Esophagus muscularis mucosa (tissue), 4 donors: Measurements from ENCODE around the gene ANKIB1. TPM values are rescaled to one million over a fixed set of nuclear protein-coding genes. Genes with fewer than 3 reads are reported as not detected.
"Not testable (repeated sequence)": the region's sequence is repeated elsewhere in the genome, so short reads cannot be mapped to it uniquely, and the experiment has no call there.

ENCODE experiments used
- DNase-seq: peaks from one replicate; pipeline ENCODE4 v3.0.0-alpha.2; 2017; ENCODE audit errors: extremely low spot score
- H3K27ac ChIP-seq, 4 donors: fragments of 200-600 bp; sonication (generic); replicated peaks in 1 of 4; 1 replicate in 3 of 4; 2 replicates in 1 of 4; pipeline ENCODE4 v1.5.1; 2016 to 2019; ENCODE audit warnings: mild to moderate bottlenecking in 1 of 4
- H3K27me3 ChIP-seq, 4 donors: fragments of 200-600 bp; sonication (generic); one replicate each; pipeline versions ENCODE4 v1.5.1 to v1.6.0; 2016 to 2019
- H3K36me3 ChIP-seq, 4 donors: fragments of 200-600 bp; sonication (generic); one replicate each; pipeline ENCODE4 v1.5.1; 2016 to 2019
- H3K4me1 ChIP-seq, 4 donors: fragments of 200-600 bp; sonication (generic); one replicate each; pipeline ENCODE4 v1.5.1; 2016 to 2019
- H3K4me3 ChIP-seq, 4 donors: fragments of 200-600 bp; sonication (generic); 1 replicate in 2 of 4; 2 replicates in 2 of 4; pipeline ENCODE4 v1.5.1; 2016 to 2019; ENCODE audit warnings: mild to moderate bottlenecking in 4 of 4, moderate library complexity in 1 of 4
- H3K9me3 ChIP-seq, 4 donors: fragments of 200-600 bp; sonication (generic); 1 replicate in 3 of 4; 2 replicates in 1 of 4; pipeline ENCODE4 v1.5.1; 2016 to 2019
- EP300 ChIP-seq: sonication (generic); formaldehyde crosslinking; IDR thresholded peaks from one replicate; pipeline ENCODE4 v1.6.1; 2017; ENCODE audit warnings: antibody characterized with exemption
- POLR2A ChIP-seq: fragments of 450-650 bp; IDR thresholded peaks from one replicate; pipeline ENCODE4 v1.6.1; 2017; ENCODE audit warnings: antibody characterized with exemption, moderate library complexity, mild to moderate bottlenecking, low read depth
- POLR2AphosphoS5 ChIP-seq, 2 donors: sonication (generic); formaldehyde crosslinking; IDR thresholded peaks; one replicate each; pipeline ENCODE4 v1.6.1; 2017; ENCODE audit warnings: antibody characterized with exemption in 2 of 2
- WGBS: methylation state at CpG from one replicate; pipeline ENCODE4 v1.1.5; 2018; 5-methylcytosine and 5-hydroxymethylcytosine counted together
- intact Hi-C: fragments of 100-400 bp; cut with DNase I; formaldehyde crosslinking; loops from one replicate; pipeline ENCODE4 v1.15.1; 2023
- total RNA-seq, 4 donors: library from RNA; depleted of rRNA; stranded (reverse); fragments of >200 nt; gene quantifications; one replicate each; pipeline versions ENCODE4 v1.1.0 to v1.2.1, GENCODE V29; 2016
- TF ChIP-seq, protein P1 (sequence below), 3 experiments: fragments of 200-600 bp in 2 of 3; fragments of 450-650 bp in 1 of 3; sonication (generic) in 2 of 3; IDR thresholded peaks; one replicate each; pipeline ENCODE4 v1.5.1; 2017 to 2019; ENCODE audit warnings: antibody characterized with exemption in 3 of 3, mild to moderate bottlenecking in 2 of 3, moderate library complexity in 1 of 3

The ANKIB1 gene
- total RNA-seq, 4 donors from 2014 or later: 25.8 to 37.8 (median 28.6) TPM

- no peak overlapping the region for H3K27ac ChIP-seq
- no peaks in the 10 kb centered on the region for H3K4me1 ChIP-seq
- TF ChIP-seq, protein P1, sequence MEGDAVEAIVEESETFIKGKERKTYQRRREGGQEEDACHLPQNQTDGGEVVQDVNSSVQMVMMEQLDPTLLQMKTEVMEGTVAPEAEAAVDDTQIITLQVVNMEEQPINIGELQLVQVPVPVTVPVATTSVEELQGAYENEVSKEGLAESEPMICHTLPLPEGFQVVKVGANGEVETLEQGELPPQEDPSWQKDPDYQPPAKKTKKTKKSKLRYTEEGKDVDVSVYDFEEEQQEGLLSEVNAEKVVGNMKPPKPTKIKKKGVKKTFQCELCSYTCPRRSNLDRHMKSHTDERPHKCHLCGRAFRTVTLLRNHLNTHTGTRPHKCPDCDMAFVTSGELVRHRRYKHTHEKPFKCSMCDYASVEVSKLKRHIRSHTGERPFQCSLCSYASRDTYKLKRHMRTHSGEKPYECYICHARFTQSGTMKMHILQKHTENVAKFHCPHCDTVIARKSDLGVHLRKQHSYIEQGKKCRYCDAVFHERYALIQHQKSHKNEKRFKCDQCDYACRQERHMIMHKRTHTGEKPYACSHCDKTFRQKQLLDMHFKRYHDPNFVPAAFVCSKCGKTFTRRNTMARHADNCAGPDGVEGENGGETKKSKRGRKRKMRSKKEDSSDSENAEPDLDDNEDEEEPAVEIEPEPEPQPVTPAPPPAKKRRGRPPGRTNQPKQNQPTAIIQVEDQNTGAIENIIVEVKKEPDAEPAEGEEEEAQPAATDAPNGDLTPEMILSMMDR (IDR thresholded peaks at IDR 0.05): no peak
- TF ChIP-seq POLR2A: no peak
- TF ChIP-seq POLR2AphosphoS5 (IDR thresholded peaks at IDR 0.05): no peak
- no peak for TF ChIP-seq EP300
- H3K27me3 ChIP-seq: peaks cover 0 to 18% (median 0%) of the 10 kb centered on the region in 4 donors
- no peaks in the 10 kb centered on the region for H3K9me3 ChIP-seq
- H3K36me3 ChIP-seq: no peaks in the 10 kb centered on the region
- H3K4me3 ChIP-seq: no peak overlapping the region
- intact Hi-C loops: no loop called here
- WGBS: 71% methylated on average over 6 of the region's 6 CpGs
- no peak for DNase-seq
Observed at GRCh38 chr7:92437956-92438491, 192.2 kb downstream of the ANKIB1 start.

GRCh38 chr7:92442720-92443119, 196.9 kb downstream of the ANKIB1 start:
- H3K9me3 ChIP-seq, H3K4me3 ChIP-seq, H3K27me3 ChIP-seq, H3K27ac ChIP-seq, H3K4me1 ChIP-seq, DNase-seq, H3K36me3 ChIP-seq: not testable (repeated sequence)
- intact Hi-C loops: loop anchor here (10.0 kb wide), 1 partner anchor 308 kb away; the partner anchor contains the start of gene CYP51A1
- WGBS: 73% methylated on average over 2 of the region's 2 CpGs

GRCh38 chr7:92446869-92447344, 201.1 kb downstream of the ANKIB1 start:
- peak overlapping the region; percentile 91 to 95 (median 94) for H3K27ac ChIP-seq
- DNase-seq: no peak
- 48% methylated on average over 19 of the region's 21 CpGs for WGBS

GRCh38 chr7:92447345-92448204, 201.8 kb downstream of the ANKIB1 start, which contains the start of gene GATAD1:
GATAD1 (plus strand) TSS chr7:92447482; CDS start chr7:92447730, 248 bp downstream.
- TF ChIP-seq, protein P1 (IDR thresholded peaks at IDR 0.05): peak in 1 of 3 experiments; percentile 93
- TF ChIP-seq EP300 (no peak), POLR2A (peak; percentile 41), POLR2AphosphoS5 (IDR thresholded peaks at IDR 0.05) (peak; percentile 87 to 88)
- H3K27ac ChIP-seq: peak within 1 kb of the TSS; percentile 91 to 95 (median 94)
- H3K9me3 ChIP-seq: no peaks in the 10 kb centered on the region
- peaks cover 17 to 35% (median 24%) of the 10 kb centered on the region in 4 donors for H3K36me3 ChIP-seq
- peak; percentile 97 for DNase-seq
- H3K4me3 ChIP-seq: peak within 1 kb of the TSS; percentile 74 to 97 (median 90)
- intact Hi-C loops: loop anchor here (2.0 to 10.0 kb wide), 3 partner anchors 23 to 313 kb away; partner anchors contain the start of gene CYP51A1
- no peaks in the 10 kb centered on the region for H3K27me3 ChIP-seq
- WGBS: 0% methylated on average over 5 of the region's 87 CpGs
- H3K4me1 ChIP-seq: peaks cover 0 to 23% (median 15%) of the 10 kb centered on the region in 4 donors

More at GRCh38 chr7:92446869-92447344, 201.1 kb downstream of the ANKIB1 start:
- Histone ChIP-seq H3K4me3 (peak overlapping the region; percentile 74 to 97 (median 90)), H3K36me3 (peaks cover 11 to 28% (median 18%) of the 10 kb centered on the region in 4 donors), H3K27me3 (no peaks in the 10 kb centered on the region), H3K9me3 (no peaks in the 10 kb centered on the region), H3K4me1 (peaks cover 0 to 23% (median 15%) of the 10 kb centered on the region in 4 donors)
- intact Hi-C loops: loop anchor here (2.0 to 10.0 kb wide), 3 partner anchors 22 to 312 kb away; partner anchors contain the start of gene CYP51A1
- no peak for TF ChIP-seq POLR2AphosphoS5 (IDR thresholded peaks at IDR 0.05)
- TF ChIP-seq, protein P1 (IDR thresholded peaks at IDR 0.05): peak in 1 of 3 experiments; percentile 94
